LNCaP clone FGC (cell line): ENCODE data around the gene ROBO1.

ENCODE experiments used
- DNase-seq: peaks from one replicate; pipeline ENCODE4 v3.0.0-alpha.2; 2011; ENCODE audit warnings: low read depth
- H3K4me3 ChIP-seq: 2 replicates; pipeline ENCODE4 v1.5.1; 2011; ENCODE audit warnings: mild to moderate bottlenecking, low read depth, low read length, control low read depth
- CTCF ChIP-seq: IDR thresholded peaks from 2 replicates; pipeline ENCODE4 v1.5.1; 2012; ENCODE audit warnings: mild to moderate bottlenecking; ENCODE audit not compliant: control insufficient read depth, insufficient read depth; ENCODE audit errors: extremely low read depth

ROBO1 gene

GRCh38 chr3:78847203-78847602, 920.6 kb downstream of the ROBO1 start:
- TF ChIP-seq CTCF = no peak
- DNase-seq = no peak

GRCh38 chr3:78846718-78847117, 921.1 kb downstream of the ROBO1 start:
- no peak for TF ChIP-seq CTCF
- H3K4me3 ChIP-seq = no peak overlapping the region
- no peak for DNase-seq

More at GRCh38 chr3:78847203-78847602, 920.6 kb downstream of the ROBO1 start:
- H3K4me3 ChIP-seq = no peak overlapping the region

- no peak for DNase-seq
- H3K4me3 ChIP-seq = no peak overlapping the region
- TF ChIP-seq CTCF = no peak
Measured at GRCh38 chr3:78845605-78846004, 922.2 kb downstream of the ROBO1 start.

- TF ChIP-seq CTCF = no peak
- no peak overlapping the region for H3K4me3 ChIP-seq
- DNase-seq = no peak
Measured at GRCh38 chr3:78844307-78844706, 923.5 kb downstream of the ROBO1 start.

GRCh38 chr3:78839693-78840092, 928.1 kb downstream of the ROBO1 start:
- no peak for TF ChIP-seq CTCF
- DNase-seq = no peak

GRCh38 chr3:78838362-78838761, 929.4 kb downstream of the ROBO1 start:
- TF ChIP-seq CTCF = no peak
- no peak overlapping the region for H3K4me3 ChIP-seq
- no peak for DNase-seq

More at GRCh38 chr3:78839693-78840092, 928.1 kb downstream of the ROBO1 start:
- H3K4me3 ChIP-seq = no peak overlapping the region

GRCh38 chr3:78834910-78835309, 932.9 kb downstream of the ROBO1 start:
- TF ChIP-seq CTCF = no peak
- no peak overlapping the region for H3K4me3 ChIP-seq
- no peak for DNase-seq
